Heart left ventricle (tissue), 13 donors: ENCODE results near the gene ANO4.

Experiments used
- CTCF ChIP-seq, 12 donors: fragments of 200-600 bp; sonication (generic) in 4 of 12; IDR thresholded peaks; one replicate each; pipeline versions ENCODE4 v1.5.0 to v1.8.0; 2018 to 2022; ENCODE audit warnings: antibody characterized with exemption in 12 of 12, mild to moderate bottlenecking in 5 of 12
- POLR2A ChIP-seq, 2 donors: fragments of 450-650 bp; IDR thresholded peaks; one replicate each; pipeline ENCODE4 v1.6.1; 2017; ENCODE audit warnings: antibody characterized with exemption in 2 of 2, mild to moderate bottlenecking in 2 of 2, moderate library complexity in 2 of 2
- donor health status: ischemic (EF 13 %, LVEDD 7.1; RV severe dilation, severe dysfunction).
- donor health status: DM: no; HTN: yes; CAD: no.
- donor health status: DM: no; HTN: no; CAD: no.
- donor health status: ischemic (EF 25% LVEDD 6.9; RV normal size, moderate dysfunction).
- donor health status: ischemic (EF 25% LVEDD 5.7; RV mildly dilated, moderate dysfunction).
- donor health status: ischemic (EF 35%, LVEDD 5.7; RV mildly dilated, moderate dysfunction).
- donor health status: nonischemic (EF 11% LVEDD 7.7; RV severe dilation, severe dysfunction).
- donor health status: DM: yes; HTN: yes; CAD: no.
- donor health status: PGD.
- donor health status: ischemic (EF 29% LVEDD 5.4; RV normal size, mild dysfunction).
- donor health status: nonischemic (EF 23%, LVEDD 6.1; RV moderate dilation, normal function).

DNA sequence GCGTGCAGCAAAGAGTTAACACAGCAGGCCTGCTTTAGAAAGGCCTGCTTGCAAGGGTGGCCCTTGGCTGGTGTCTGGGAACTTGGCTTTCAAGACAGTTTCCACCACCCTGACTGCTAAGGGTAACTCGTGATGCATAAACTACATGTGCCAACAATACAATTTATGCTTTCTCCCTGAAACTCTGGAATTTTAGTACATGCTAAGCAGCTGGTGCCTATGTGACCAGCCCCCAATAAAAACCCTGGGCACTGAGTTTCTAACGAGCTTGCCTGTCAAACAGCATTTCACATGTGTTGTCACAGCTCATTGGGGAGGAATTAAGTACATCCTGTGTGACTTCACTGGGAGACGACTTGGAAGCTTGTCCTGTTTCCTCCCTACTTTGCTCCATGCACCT, 282.3 kb downstream of the ANO4 start:
- no peak for TF ChIP-seq CTCF (IDR thresholded peaks at IDR 0.05)
- TF ChIP-seq POLR2A (IDR thresholded peaks at IDR 0.05), result no peak
